Neural cell (in vitro differentiated cells): Measurements from ENCODE around the gene VASN. TPM values are rescaled to one million over a fixed set of nuclear protein-coding genes. Genes with fewer than 3 reads are reported as not detected.

ENCODE experiments used
- H2AFZ ChIP-seq: fragments of 200-600, 300-800 bp; sonication (generic), shearing (Covaris generic); 2 replicates; pipeline ENCODE4 v1.6.0; 2014; ENCODE audit warnings: low read depth, mild to moderate bottlenecking, antibody characterized with exemption, low read length, moderate library complexity
- H3F3A ChIP-seq: fragments of 200-600 bp; shearing (Covaris generic); 2 replicates; pipeline ENCODE4 v1.6.1; 2016; ENCODE audit warnings: mild to moderate bottlenecking, moderate library complexity, mixed read lengths, antibody characterized with exemption, low read length; ENCODE audit not compliant: insufficient read depth, poor library complexity, severe bottlenecking
- H3K27ac ChIP-seq: fragments of 200-600, 300-800 bp; sonication (generic), shearing (Covaris generic); 2 replicates; pipeline ENCODE4 v1.5.1; 2014; ENCODE audit warnings: mild to moderate bottlenecking, low read length, moderate library complexity
- H3K27me3 ChIP-seq: fragments of 300-800, 200-600 bp; sonication (generic), shearing (Covaris generic); 2 replicates; pipeline ENCODE4 v1.6.0; 2014; ENCODE audit warnings: mild to moderate bottlenecking, low read depth, low read length, moderate library complexity; ENCODE audit not compliant: insufficient read depth
- H3K36me3 ChIP-seq: fragments of 300-800, 200-600 bp; sonication (generic), shearing (Covaris generic); 2 replicates; pipeline ENCODE4 v1.5.1; 2014; ENCODE audit warnings: mild to moderate bottlenecking, antibody characterized with exemption, low read length, moderate library complexity; ENCODE audit not compliant: insufficient read depth
- H3K4me2 ChIP-seq: fragments of 300-800, 200-600 bp; sonication (generic), shearing (Covaris generic); 2 replicates; pipeline ENCODE4 v1.6.0; 2014; ENCODE audit warnings: mild to moderate bottlenecking, low read length
- H3K4me3 ChIP-seq: fragments of 300-800, 200-600 bp; sonication (generic), shearing (Covaris generic); 2 replicates; pipeline ENCODE4 v1.5.1; 2014; ENCODE audit warnings: mild to moderate bottlenecking, low read length, moderate library complexity
- H3K79me2 ChIP-seq: fragments of 200-600 bp; shearing (Covaris generic); replicated peaks from 2 replicates; pipeline ENCODE4 v1.6.0; 2014; ENCODE audit warnings: mild to moderate bottlenecking, low read length, moderate library complexity; ENCODE audit not compliant: insufficient read depth
- H3K9ac ChIP-seq: fragments of 300-800, 200-600 bp; sonication (generic), shearing (Covaris generic); 2 replicates; pipeline ENCODE4 v1.6.1; 2016; ENCODE audit warnings: mild to moderate bottlenecking, low read length, mixed read lengths
- H3K9me2 ChIP-seq: fragments of 200-600 bp; shearing (Covaris generic); 2 replicates; pipeline ENCODE4 v1.6.1; 2016; ENCODE audit warnings: mild to moderate bottlenecking, low read length, mixed read lengths; ENCODE audit not compliant: insufficient read depth
- H3K9me3 ChIP-seq: fragments of 200-600, 300-800 bp; sonication (generic), shearing (Covaris generic); 2 replicates; pipeline ENCODE4 v1.6.1; 2016; ENCODE audit warnings: mild to moderate bottlenecking, mixed run types, low read length, moderate library complexity, mixed read lengths
- H4K20me1 ChIP-seq: fragments of 200-600 bp; shearing (Covaris generic); 2 replicates; pipeline ENCODE4 v1.6.1; 2016; ENCODE audit warnings: mild to moderate bottlenecking, mixed run types; ENCODE audit not compliant: insufficient read depth
- EP300 ChIP-seq: fragments of 450-650 bp; conservative IDR thresholded peaks from 2 replicates; pipeline ENCODE4 v1.6.1; 2014; ENCODE audit warnings: antibody characterized with exemption, mild to moderate bottlenecking, moderate library complexity; ENCODE audit not compliant: poor library complexity, severe bottlenecking
- EZH2 ChIP-seq: fragments of 200-600, 300-800 bp; shearing (Covaris generic), sonication (generic); IDR thresholded peaks from 2 replicates; pipeline ENCODE4 v1.6.1; 2014; ENCODE audit warnings: antibody characterized with exemption, low read length, borderline replicate concordance, mild to moderate bottlenecking; ENCODE audit not compliant: insufficient read depth, poor library complexity, severe bottlenecking
- MXI1 ChIP-seq: fragments of 450-650 bp; conservative IDR thresholded peaks from 2 replicates; pipeline ENCODE4 v1.6.1; 2014; ENCODE audit warnings: antibody characterized with exemption, mild to moderate bottlenecking; ENCODE audit not compliant: poor library complexity, severe bottlenecking
- POLR2AphosphoS5 ChIP-seq: IDR thresholded peaks from 2 replicates; pipeline ENCODE4 v1.6.1; 2012
- RAD21 ChIP-seq: fragments of 450-650 bp; conservative IDR thresholded peaks from 2 replicates; pipeline ENCODE4 v1.6.1; 2014; ENCODE audit warnings: antibody characterized with exemption, mild to moderate bottlenecking, moderate library complexity
- SMC3 ChIP-seq: fragments of 450-650 bp; conservative IDR thresholded peaks from 2 replicates; pipeline ENCODE4 v1.6.1; 2014; ENCODE audit warnings: antibody characterized with exemption, mild to moderate bottlenecking, moderate library complexity; ENCODE audit not compliant: poor library complexity
- TAF1 ChIP-seq: IDR thresholded peaks from 2 replicates; pipeline ENCODE4 v1.6.1; 2012; ENCODE audit warnings: low read depth
- polyA plus RNA-seq: library from polyadenylated mRNA; depleted of rRNA; stranded (reverse); fragments of >200 nt; gene quantifications from 2 replicates; pipeline ENCODE4 v1.2.3, GENCODE V29; 2014
- TF ChIP-seq, protein P1 (sequence below): IDR thresholded peaks from 2 replicates; pipeline ENCODE4 v1.6.1; 2012; ENCODE audit warnings: borderline replicate concordance
- TF ChIP-seq, protein P2 (sequence below): fragments of 450-650 bp; IDR thresholded peaks from 2 replicates; pipeline ENCODE4 v1.5.1; 2014; ENCODE audit warnings: antibody characterized with exemption, mild to moderate bottlenecking, moderate library complexity; ENCODE audit not compliant: poor library complexity, severe bottlenecking

VASN gene
- polyA plus RNA-seq, 1 donor from 2014 or later, result 0.57 TPM

DNA sequence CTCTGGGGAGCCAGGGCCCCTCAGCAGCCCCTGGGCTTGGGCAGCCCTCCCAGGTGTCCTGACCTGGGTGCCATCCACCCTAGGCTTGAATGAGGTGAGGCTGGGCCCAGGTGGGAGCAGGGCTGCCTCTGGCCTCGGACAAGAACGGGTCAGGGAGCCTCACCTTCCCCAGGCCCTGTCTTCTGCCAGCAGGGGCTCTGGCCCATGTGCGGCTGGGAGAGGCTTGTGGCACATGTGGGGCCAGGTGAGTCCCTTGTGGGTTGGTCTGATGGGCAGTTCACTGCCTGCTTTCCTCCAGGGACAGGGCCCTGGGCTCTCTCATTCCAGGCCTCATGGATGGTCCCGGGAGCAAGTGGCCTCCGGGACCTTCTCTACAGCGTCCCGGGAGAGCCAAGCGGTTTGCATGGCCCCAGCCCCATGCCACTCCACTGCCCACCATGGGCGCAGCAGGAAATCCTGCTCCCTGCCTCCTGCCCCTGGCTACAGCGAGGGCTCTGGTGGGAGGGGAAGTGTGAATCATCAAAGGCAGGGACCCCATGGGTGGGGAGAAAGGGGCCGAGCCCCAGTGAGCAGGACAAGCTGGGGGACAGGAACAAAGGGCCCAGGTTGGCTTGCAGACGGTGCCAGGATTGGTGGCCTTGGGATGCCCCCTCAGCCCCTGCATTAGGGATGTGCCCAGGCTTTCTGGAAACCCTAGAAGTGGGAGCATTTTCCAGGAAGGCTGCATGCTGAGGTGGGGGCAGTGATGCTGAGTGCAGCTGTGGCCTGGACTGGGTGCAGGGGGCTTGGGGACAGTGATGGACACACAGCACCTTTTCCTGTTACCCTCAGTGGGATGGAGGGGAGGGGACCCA is 12.2 kb downstream of the VASN start:
- no peaks in the 10 kb centered on the region for H3K36me3 ChIP-seq
- no peak overlapping the region for H3K4me2 ChIP-seq
- no peaks in the 10 kb centered on the region for H3F3A ChIP-seq
- no peak overlapping the region for H2AFZ ChIP-seq
- no peaks in the 10 kb centered on the region for H4K20me1 ChIP-seq
- H3K9me3 ChIP-seq, result no peaks in the 10 kb centered on the region
- H3K27ac ChIP-seq, result no peak overlapping the region
- no peak overlapping the region for H3K9ac ChIP-seq
- TF ChIP-seq EZH2 (no peak), EP300 (no peak), RAD21 (no peak), TAF1 (no peak), SMC3 (no peak)
- TF ChIP-seq, protein P1, sequence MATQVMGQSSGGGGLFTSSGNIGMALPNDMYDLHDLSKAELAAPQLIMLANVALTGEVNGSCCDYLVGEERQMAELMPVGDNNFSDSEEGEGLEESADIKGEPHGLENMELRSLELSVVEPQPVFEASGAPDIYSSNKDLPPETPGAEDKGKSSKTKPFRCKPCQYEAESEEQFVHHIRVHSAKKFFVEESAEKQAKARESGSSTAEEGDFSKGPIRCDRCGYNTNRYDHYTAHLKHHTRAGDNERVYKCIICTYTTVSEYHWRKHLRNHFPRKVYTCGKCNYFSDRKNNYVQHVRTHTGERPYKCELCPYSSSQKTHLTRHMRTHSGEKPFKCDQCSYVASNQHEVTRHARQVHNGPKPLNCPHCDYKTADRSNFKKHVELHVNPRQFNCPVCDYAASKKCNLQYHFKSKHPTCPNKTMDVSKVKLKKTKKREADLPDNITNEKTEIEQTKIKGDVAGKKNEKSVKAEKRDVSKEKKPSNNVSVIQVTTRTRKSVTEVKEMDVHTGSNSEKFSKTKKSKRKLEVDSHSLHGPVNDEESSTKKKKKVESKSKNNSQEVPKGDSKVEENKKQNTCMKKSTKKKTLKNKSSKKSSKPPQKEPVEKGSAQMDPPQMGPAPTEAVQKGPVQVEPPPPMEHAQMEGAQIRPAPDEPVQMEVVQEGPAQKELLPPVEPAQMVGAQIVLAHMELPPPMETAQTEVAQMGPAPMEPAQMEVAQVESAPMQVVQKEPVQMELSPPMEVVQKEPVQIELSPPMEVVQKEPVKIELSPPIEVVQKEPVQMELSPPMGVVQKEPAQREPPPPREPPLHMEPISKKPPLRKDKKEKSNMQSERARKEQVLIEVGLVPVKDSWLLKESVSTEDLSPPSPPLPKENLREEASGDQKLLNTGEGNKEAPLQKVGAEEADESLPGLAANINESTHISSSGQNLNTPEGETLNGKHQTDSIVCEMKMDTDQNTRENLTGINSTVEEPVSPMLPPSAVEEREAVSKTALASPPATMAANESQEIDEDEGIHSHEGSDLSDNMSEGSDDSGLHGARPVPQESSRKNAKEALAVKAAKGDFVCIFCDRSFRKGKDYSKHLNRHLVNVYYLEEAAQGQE, result no peak
- no peaks in the 10 kb centered on the region for H3K9me2 ChIP-seq
- H3K79me2 ChIP-seq, result no peaks in the 10 kb centered on the region
- no peak overlapping the region for H3K4me3 ChIP-seq
- no peaks in the 10 kb centered on the region for H3K27me3 ChIP-seq

DNA sequence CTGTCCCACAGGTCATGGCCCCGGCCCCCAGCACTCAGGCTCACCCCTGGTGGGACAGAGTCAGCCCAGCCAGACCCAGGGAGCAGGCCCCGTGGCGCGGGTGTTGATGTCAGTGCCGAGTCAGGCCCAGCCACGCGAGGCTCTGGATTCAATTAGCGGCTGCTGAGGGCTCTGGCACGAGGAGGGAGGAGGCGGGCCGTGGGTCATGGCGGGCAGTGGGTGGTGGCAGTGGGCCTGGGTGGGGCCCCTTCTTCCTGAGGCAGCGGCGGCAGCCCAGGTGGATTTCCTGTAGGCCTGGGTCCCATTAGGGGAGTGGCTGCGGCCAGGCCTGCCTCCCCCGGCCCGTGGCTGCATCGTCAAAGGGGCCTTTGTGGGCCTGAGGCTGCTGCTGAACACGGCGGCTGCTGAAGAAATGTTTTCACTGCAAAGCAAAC is 12.9 kb downstream of the VASN start:
- Histone ChIP-seq H4K20me1 (no peaks in the 10 kb centered on the region), H3K79me2 (no peaks in the 10 kb centered on the region), H3K4me3 (no peak overlapping the region), H3K36me3 (no peaks in the 10 kb centered on the region), H3K9me2 (no peaks in the 10 kb centered on the region), H3K4me2 (no peak overlapping the region), H3K27ac (no peak overlapping the region), H3K27me3 (no peaks in the 10 kb centered on the region), H3F3A (no peaks in the 10 kb centered on the region), H3K9me3 (no peaks in the 10 kb centered on the region), H3K9ac (no peak overlapping the region), H2AFZ (no peak overlapping the region)
- no peak for TF ChIP-seq MXI1
- TF ChIP-seq, protein P2, sequence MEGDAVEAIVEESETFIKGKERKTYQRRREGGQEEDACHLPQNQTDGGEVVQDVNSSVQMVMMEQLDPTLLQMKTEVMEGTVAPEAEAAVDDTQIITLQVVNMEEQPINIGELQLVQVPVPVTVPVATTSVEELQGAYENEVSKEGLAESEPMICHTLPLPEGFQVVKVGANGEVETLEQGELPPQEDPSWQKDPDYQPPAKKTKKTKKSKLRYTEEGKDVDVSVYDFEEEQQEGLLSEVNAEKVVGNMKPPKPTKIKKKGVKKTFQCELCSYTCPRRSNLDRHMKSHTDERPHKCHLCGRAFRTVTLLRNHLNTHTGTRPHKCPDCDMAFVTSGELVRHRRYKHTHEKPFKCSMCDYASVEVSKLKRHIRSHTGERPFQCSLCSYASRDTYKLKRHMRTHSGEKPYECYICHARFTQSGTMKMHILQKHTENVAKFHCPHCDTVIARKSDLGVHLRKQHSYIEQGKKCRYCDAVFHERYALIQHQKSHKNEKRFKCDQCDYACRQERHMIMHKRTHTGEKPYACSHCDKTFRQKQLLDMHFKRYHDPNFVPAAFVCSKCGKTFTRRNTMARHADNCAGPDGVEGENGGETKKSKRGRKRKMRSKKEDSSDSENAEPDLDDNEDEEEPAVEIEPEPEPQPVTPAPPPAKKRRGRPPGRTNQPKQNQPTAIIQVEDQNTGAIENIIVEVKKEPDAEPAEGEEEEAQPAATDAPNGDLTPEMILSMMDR, result no peak
- TF ChIP-seq, protein P1, result no peak
- no peak for TF ChIP-seq EZH2
- TF ChIP-seq RAD21, result no peak
- no peak for TF ChIP-seq EP300
- no peak for TF ChIP-seq SMC3
- TF ChIP-seq POLR2AphosphoS5, result no peak
- no peak for TF ChIP-seq TAF1
